ENCODE measurements around the gene SORCS2. TPM values are rescaled to one million over a fixed set of nuclear protein-coding genes. Genes with fewer than 3 reads are reported as not detected.

Gene SORCS2
- total RNA-seq, 2 donors from 2014 or later, result 0.54 to 0.74 TPM

GRCh38 chr4:7353846-7354610, 161.7 kb downstream of the SORCS2 start:
- no peak overlapping the region for H3K4me3 ChIP-seq
- intact Hi-C loops (cut with DNase I), result no loop called here
- TF ChIP-seq CTCF (IDR thresholded peaks at IDR 0.05), result no peak
- DNase-seq, result no peak
- no peak overlapping the region for H3K9ac ChIP-seq (ENCODE audit: low read depth in 2 of 2, low read length in 2 of 2)
- H3K27ac ChIP-seq, result no peak overlapping the region
- no peaks in the 10 kb centered on the region for H3K4me1 ChIP-seq
- no peaks in the 10 kb centered on the region for H3K9me3 ChIP-seq
- H3K36me3 ChIP-seq, result no peaks in the 10 kb centered on the region
- H3K27me3 ChIP-seq, result no peaks in the 10 kb centered on the region

GRCh38 chr4:7354927-7355326, 162.6 kb downstream of the SORCS2 start:
- no peaks in the 10 kb centered on the region for H3K27me3 ChIP-seq
- no peaks in the 10 kb centered on the region for H3K9me3 ChIP-seq
- no peak for DNase-seq
- no peak overlapping the region for H3K27ac ChIP-seq
- no peaks in the 10 kb centered on the region for H3K36me3 ChIP-seq
- intact Hi-C loops (cut with DNase I), result no loop called here
- H3K9ac ChIP-seq (ENCODE audit: low read depth in 2 of 2, low read length in 2 of 2), result no peak overlapping the region
- no peak for TF ChIP-seq CTCF (IDR thresholded peaks at IDR 0.05)
- H3K4me1 ChIP-seq, result no peaks in the 10 kb centered on the region
- no peak overlapping the region for H3K4me3 ChIP-seq

- no peak overlapping the region for H3K9ac ChIP-seq (ENCODE audit: low read depth in 2 of 2, low read length in 2 of 2)
- H3K36me3 ChIP-seq, result no peaks in the 10 kb centered on the region
- H3K27ac ChIP-seq, result no peak overlapping the region
- H3K4me3 ChIP-seq, result no peak overlapping the region
- no peaks in the 10 kb centered on the region for H3K9me3 ChIP-seq
- DNase-seq, result no peak
- no peaks in the 10 kb centered on the region for H3K27me3 ChIP-seq
- no peaks in the 10 kb centered on the region for H3K4me1 ChIP-seq
- no peak for TF ChIP-seq CTCF (IDR thresholded peaks at IDR 0.05)
- intact Hi-C loops (cut with DNase I), result no loop called here
Measured at GRCh38 chr4:7355795-7356194, 163.5 kb downstream of the SORCS2 start.

GRCh38 chr4:7356667-7357310, 164.5 kb downstream of the SORCS2 start:
- Histone ChIP-seq H3K9ac (ENCODE audit: low read depth in 2 of 2, low read length in 2 of 2) (no peak overlapping the region), H3K27me3 (no peaks in the 10 kb centered on the region), H3K36me3 (no peaks in the 10 kb centered on the region), H3K4me1 (no peaks in the 10 kb centered on the region), H3K27ac (no peak overlapping the region), H3K9me3 (no peaks in the 10 kb centered on the region), H3K4me3 (no peak overlapping the region)
- intact Hi-C loops (cut with DNase I), result no loop called here
- DNase-seq, result no peak
- no peak for TF ChIP-seq CTCF (IDR thresholded peaks at IDR 0.05)

GRCh38 chr4:7357323-7357722, 165.0 kb downstream of the SORCS2 start:
- Histone ChIP-seq H3K27me3 (no peaks in the 10 kb centered on the region), H3K4me3 (no peak overlapping the region), H3K9ac (ENCODE audit: low read depth in 2 of 2, low read length in 2 of 2) (no peak overlapping the region), H3K36me3 (no peaks in the 10 kb centered on the region), H3K4me1 (no peaks in the 10 kb centered on the region), H3K27ac (no peak overlapping the region), H3K9me3 (no peaks in the 10 kb centered on the region)
- intact Hi-C loops (cut with DNase I), result no loop called here
- no peak for DNase-seq
- no peak for TF ChIP-seq CTCF (IDR thresholded peaks at IDR 0.05)
